Activated CD8-positive, alpha-beta memory T cell treated with anti-CD3 and anti-CD28 coated beads for 1 hour (primary cell): ENCODE measurements around the gene ANKRD24.
"Not testable (repeated sequence)": the region's sequence is repeated elsewhere in the genome, so short reads cannot be mapped to it uniquely, and the experiment has no call there.

Experiments used
- DNase-seq, 2 donors: peaks; one replicate each; pipeline ENCODE4 v3.0.0-alpha.2; 2020; ENCODE audit warnings: low read depth in 1 of 2; ENCODE audit errors: extremely low read depth in 1 of 2

ANKRD24 gene

DNA sequence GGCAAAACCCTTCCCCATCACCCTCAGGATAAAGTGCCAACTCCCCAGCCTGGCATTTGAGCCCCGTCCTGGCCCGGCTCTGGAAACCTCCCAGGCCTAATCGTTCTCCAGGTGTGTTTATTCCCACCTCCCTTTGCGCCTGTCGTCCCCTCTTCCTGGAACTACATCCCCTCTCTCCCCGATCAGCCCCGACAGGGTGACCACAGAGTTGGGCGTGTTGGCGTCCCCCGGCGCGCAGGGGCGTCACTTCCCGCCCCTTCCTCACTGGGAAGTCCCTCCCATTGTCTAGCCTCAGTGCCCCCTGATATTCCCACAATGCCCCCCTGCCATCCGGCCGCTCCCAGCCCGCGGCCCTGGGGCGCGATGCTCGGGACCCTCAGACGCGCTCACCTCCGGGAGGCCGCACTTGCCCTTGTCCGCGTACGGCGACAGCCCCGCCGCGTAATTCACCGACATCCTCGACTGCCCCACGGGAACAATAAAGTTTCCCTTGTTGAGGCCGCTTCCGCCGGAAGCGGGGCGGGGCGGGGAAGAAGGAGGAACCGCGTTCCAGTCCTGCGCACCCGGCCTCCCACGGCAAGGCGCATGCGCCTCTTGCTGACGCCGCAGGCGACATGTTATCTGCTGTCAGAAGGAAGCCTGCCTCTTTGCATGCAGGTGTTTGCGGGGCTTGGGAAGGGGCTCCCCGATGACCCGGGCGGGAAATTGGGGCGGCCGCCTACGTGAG is at the start of gene ANKRD24, which contains the start of gene SIRT6:
ANKRD24 (plus strand) TSS at position 606 of the 727 bp plus-strand sequence. CDS start 3,737 bp downstream, outside the sequence.
SIRT6 (minus strand) TSS at position 480 of the 727 bp plus-strand sequence; CDS start at position 456, 24 bp downstream.
- DNase-seq, result peak; percentile 85 to 97

DNA sequence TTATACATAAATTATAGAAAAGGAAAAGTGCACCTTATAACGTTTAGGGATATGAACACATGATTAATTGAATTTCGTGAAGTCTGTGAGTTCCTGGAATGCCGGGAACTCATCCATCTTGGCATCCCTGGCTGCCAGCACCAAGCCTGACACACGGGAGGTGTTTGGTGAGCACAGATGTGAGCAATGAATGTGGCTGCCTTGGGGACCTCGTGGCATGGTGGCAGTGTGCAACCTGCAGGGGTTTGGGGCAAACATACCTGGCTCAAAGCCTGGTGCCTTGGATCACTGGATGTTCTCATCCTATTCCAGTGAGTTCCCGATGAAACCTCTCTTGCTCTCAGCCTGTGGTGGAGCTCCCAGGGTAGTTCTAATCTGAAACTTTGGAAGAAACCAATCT is 48.1 kb upstream of the ANKRD24 start:
- DNase-seq, result no peak

DNA sequence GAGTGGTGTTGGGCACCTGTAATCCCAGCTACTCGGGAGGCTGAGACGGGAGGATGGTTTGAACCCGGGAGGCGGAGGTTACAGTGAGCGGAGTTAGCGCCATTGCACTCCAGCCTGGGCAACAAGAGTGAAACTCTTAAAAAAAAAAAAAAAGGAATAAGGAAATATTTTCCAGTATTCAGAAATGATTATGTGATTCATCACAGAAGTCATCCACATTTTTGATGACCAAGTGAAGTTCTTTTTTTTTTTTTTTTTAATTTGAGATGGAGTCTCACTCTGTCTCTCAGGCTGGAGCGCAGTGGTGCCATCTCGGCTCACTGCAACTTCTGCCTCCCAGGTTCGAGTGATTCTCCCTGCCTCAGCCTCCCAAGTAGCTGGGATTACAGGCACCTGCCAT is 47.1 kb upstream of the ANKRD24 start:
- DNase-seq, result not testable (repeated sequence)

DNA sequence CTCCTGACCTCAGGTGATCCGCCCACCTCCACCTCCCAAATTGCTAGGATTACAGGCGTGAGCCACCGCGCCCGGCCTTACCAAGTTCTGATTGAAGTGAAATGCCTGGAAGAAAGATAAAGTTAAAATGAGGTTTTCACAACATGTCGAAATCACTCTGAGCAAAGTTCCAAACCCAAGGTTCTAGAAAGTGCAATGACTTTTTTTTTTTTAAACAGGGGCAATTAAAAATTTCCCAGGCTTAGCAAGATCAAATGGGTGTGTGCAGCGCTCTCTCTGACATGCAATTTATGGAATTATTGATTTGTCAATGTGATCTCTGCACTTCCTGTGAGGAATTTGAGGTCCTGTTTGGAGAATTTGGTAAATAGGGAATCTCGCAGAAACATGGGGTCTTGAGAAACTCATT is 45.8 kb upstream of the ANKRD24 start:
- no peak for DNase-seq

DNA sequence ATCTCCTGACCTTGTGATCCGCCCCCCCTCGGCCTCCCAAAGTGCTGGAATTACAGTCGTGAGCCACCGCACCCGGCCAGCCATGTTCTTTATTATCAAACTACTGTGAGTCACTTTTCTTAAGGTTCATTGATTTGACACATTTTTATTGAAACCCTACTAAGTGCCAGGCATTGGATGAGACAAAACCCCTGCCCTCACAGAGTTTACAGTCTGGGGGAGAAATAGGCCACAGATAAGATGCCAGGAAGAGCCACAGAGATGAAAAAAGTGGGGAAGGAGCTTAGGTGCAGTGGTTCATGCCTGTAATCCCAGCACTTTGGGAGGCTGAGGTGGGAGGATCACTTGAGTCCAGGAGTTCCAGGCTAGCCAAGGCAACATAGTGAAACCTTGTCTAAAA is 44.0 kb upstream of the ANKRD24 start:
- DNase-seq, result no peak

DNA sequence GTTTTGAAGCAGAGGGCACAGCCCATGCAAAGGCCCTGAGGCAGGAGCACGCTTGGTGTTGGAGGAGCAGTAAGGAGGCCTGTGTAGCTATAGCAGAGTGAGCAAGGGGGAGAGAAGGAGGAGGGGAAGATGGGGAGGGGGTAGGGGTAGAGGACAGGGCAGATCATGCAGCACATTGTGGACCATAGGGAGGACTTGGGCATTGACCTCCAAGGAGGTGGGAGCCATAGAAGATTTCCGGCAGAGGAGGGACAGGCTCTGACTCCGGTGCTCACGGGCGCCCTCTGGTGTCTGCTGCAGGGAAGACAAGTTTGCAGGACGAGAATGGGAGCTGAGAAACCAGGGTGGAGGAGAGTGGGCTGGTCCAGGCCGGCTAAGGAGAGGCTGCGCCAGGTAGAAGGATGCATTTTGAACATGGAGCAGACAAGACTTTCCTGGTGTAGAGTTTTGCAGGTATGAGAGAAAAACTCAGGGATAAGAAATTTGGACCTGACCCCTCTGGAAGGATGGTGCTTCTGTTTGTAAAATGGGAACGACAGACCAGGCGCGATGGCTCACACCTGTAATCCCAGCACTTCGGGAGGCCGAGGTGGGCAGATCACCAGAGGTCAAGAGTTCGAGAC is 42.8 kb upstream of the ANKRD24 start:
- DNase-seq, result peak; percentile 70 to 82

DNA sequence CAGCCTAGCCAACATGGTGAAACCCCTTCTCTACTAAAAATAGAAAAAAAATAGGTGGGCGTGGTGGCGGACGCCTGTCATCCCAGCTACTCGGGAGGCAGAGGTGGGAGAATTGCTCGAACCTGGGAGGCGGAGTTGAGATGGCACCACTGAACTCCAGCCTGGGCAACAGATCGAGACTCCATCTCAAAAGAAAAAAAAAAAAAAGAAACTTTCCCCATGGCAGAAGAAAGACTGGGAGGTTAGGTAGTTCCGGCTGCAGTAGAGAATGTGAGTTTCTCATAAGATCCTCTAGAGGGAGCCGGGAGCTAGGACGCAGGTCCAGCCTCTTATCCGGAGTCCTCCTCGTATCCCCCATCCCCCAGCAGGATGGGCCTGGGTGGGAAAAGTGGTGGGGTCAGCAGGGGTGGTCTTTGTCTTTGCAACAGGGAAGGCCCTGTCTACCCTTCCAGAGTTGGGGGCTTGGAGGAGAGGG is 42.2 kb upstream of the ANKRD24 start:
- DNase-seq, result no peak

DNA sequence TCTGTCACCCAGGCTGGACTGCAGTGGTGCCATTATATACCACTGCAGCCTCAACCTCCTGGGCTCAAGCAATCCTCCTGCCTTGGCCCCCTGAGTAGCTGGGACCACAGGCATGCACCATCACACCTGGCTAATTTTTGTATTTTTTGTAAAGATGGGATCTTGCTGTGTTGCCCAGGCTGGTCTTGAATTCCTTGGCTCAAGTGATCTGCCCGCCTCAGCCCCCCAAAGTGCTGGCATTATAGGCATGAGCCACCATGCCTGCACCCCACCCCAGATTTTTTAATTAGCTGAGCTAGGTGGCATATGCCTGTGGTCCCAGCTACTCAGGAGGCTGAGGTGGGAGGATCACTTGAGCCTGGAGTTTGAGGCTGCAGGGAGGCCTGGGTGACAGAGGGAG is 39.6 kb upstream of the ANKRD24 start:
- not testable (repeated sequence) for DNase-seq

DNA sequence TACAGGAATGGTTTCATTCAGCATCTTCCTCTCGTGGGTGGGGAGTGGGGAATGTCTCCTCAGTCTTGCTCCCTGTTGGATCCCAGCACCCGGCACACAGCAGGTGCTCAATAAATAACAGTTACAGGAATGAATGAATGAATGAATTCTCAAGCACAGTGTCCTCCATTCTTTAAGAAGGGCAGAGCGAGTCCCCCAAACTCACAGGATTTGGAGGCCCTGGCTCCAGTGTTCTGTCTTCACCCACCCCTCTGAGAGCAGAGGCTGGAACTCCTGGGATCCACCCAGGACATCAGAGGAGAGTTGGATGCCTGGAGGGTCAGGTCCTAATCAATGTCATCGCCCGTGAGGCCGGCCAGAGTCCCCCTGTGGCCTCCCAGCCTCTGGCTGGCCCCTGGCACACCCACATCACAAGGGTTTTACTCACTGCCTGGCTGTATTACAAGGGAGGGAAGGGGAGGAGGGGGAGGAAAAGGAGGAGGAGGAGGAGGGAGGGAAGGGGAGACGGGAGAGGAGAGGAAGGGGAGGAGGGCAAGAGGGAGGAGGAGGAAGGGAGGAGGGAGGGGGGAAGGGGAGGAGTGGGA is 37.7 kb upstream of the ANKRD24 start:
- no peak for DNase-seq

DNA sequence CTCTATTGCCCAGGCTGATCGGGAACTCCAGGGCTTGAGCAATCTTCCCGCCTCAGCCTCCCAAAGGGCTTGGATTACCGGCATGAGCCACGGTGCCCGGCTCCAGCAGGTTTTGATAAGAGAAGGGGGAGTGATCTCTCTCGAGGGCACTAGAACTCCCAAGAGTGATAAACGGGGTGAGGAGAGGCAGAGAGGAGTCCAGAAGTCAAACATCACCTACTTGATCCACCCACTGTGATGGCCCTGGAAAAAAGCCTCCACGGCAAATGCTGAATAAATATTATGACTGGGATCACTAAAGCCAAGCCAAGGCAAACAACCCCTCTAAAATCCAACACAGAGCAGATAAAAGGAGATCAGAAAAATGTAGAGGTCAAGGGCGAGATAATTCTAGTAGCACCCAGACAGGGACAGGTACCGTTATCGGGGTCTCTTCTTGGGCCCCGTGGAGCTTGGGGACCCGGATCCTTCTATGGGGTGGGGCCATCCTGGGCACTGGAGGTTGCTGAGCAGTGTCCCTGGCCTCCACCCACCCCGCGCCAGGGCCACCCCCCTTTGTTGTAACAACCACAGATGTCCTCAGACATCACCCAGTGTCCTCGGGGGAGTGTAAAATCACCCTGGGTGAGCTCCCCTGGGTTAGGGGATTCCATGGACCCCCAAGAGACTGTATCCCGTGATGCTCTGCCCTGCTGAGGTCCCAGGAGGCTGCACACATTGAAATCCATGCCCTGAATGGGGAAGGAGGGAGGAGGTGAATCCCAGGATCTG is 32.8 kb upstream of the ANKRD24 start:
- DNase-seq, result no peak

DNA sequence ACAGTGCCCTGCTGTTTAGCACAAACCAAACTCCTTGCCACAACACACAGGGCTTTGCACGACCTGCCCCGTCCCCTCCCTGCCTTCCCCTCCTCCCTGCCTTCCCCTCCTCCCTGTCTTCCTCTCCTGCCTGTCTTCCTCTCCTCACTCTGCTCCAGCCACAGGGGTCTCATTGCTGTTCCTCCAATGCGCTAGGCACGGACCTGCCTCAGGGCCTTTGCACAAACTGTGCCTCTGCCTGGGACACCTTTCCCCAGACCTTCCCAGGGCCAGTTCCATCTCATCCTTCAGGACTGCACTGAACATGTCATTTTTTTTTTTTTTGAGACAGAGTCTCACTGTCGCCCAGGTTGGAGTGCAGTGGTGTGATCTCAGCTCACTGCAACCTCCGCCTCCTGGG is 30.9 kb upstream of the ANKRD24 start:
- no peak for DNase-seq

DNA sequence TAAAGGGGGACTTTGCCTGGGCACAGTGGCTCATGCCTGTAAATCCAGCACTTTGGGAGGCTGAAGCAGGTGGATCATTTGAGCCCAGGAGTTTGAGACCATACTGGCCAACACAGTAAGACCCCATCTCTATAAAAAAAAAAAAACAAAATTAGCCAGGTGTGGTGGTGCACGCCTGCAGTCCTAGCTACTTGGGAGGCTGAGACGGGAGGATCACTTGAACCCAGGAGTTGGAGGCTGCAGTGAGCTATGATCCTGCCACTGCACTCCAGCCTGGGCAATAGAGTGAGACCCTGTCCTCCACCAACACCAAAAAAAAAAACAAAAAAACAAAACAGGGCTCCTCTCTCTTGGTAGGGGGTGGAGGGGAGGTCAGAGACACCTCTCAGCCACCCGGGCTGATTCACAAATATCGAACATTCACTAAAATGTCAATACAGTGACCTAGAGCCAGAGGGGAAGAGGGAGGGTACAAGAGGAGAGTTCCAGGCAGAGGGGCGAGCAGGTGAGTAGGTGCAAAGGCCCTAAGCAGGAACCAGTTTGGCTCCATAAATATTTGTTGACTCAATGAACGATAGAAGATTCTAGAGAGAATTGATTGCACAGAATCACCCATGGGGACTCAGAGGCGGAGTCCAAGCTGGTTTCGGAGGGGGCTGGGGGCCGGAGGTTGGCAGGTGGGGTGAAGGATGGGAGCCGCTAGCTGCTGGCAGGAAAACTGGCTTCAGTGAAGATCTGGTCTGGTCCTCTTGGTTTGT is 30.1 kb upstream of the ANKRD24 start:
- DNase-seq, result no peak

DNA sequence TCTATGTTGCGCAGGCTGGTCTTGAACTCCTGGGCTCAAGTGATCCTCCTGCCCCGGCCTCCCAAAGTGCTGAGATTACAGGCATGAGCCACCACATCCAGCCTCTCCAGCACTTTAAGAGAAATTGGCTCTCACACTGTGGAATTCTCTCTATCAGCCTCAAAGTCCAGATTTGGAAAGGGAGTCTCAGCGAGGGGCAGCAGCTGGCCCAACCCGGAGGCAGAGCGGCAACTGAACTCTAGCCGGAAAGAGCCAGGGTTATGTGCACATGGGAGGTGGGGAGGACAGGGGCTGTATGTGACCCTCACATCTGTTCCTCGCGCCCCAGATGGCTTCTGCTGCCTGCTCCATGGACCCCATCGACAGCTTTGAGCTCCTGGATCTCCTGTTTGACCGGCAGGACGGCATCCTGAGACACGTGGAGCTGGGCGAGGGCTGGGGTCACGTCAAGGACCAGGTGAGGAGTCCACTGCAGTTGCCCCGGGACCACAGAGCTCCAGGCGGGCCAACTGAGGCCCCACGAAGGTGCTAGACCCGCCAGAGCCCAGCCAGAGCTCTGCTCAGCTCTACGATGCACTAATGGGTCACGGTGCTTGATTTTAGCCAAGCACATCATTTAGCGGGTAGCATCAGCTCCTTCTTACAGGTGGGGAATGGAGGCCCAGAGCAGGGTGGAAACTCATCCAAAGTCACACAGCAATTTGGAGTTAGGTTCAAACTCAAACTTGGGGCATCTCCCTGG is 27.7 kb upstream of the ANKRD24 start:
- no peak for DNase-seq

DNA sequence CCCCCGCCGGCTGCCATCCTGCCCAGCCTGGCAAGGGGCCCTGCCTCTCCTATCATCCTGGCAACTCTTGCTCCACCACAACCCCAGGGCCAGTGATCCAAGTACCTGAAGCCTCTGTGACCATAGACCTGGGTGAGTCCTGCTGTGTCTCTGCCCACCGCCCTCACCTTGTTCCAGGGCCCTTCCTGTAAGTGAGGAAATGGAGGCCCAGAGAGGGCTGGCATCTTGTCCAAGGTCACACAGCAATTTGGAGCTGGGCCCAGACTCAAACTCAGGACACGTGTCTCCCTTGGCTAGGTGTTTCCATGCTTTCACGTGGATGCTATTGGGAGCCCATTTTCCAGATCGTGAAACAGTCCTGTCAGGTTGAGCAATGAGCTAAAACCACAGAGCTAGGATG is 25.3 kb upstream of the ANKRD24 start:
- DNase-seq, result no peak

DNA sequence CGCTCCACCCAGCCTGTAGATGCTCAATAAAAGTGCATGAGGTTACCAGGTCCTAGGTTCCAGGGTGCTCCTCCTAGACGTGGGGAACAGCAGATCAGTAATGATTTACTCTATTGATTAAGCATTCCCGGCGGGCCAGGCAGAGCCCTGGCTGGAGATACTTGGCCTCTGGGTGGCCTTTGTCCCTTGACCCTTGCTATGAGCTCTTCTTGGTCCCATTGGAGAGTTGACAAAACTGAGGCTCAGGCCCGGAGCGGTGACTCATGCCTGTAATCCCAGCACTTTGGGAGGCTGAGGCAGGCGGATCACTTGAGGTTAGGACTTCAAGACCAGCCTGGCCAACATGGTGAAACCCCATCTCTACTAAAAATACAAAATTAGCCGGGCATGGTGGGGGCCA is 24.5 kb upstream of the ANKRD24 start:
- not testable (repeated sequence) for DNase-seq

DNA sequence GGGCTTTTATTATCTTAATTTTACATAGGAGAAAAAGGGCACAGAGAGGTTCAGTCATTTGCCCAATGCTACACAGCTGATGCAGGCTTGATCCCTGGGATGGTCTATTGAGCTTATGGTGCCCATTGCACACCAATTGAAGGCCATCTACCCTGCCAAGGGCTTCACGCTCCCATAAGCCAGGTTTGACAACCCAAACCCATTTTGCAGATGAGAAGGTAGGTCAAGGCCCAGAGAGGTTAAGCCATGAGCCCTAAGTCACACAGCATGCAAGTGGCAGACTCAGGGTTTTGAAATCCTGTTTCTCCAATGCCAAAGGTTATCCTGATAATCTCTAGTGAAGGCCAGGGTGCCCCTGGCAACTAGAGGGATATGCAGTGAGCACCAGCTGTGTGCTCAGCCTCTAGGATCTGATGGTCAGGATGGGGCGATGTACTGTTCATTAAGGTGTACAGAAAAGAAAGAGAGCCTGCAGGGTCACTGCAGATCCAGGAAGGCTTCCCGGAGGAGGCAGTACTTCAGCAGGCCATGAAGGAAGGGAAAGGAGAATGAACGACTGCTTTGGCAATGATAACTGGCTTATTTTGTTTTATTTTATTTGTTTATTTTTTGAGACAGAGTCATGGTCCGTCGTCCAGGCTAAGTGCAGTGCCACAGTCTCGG is 20.9 kb upstream of the ANKRD24 start:
- no peak for DNase-seq

DNA sequence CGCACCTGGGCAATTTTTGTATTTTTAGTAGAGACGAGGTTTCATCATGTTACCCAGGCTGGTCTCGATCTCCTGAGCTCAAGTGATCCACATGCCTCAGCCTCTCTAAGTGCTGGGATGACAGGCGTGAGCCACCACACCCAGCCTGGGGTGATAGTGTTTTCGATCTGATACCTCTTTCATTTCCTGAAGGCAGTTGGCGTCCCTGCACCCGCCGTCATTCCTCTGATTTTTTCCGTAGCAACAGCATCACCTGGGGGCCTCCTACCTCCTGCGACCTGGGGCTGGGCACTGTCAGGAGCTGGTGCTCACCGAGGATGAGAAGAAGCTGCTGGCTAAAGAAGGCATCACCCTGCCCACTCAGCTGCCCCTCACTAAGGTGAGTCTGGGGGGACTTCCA is 18.2 kb upstream of the ANKRD24 start:
- DNase-seq, result no peak

DNA sequence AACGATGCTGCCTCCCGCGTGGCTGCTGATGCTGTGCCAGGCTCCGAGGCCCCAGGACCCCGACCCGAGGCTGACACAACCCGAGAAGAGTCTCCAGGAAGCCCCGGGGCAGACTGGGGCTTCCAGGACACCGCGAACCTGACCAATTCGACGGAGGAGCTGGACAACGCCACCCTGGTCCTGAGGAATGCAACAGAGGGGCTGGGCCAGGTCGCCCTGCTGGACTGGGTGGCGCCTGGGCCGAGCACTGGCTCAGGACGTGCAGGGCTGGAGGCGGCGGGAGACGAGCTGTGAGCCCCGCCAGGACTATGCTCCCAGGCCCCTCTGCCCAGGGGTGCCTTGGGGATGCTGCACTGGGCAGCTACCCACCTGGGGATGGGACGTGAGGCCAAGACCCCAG is 10.8 kb upstream of the ANKRD24 start:
- no peak for DNase-seq

DNA sequence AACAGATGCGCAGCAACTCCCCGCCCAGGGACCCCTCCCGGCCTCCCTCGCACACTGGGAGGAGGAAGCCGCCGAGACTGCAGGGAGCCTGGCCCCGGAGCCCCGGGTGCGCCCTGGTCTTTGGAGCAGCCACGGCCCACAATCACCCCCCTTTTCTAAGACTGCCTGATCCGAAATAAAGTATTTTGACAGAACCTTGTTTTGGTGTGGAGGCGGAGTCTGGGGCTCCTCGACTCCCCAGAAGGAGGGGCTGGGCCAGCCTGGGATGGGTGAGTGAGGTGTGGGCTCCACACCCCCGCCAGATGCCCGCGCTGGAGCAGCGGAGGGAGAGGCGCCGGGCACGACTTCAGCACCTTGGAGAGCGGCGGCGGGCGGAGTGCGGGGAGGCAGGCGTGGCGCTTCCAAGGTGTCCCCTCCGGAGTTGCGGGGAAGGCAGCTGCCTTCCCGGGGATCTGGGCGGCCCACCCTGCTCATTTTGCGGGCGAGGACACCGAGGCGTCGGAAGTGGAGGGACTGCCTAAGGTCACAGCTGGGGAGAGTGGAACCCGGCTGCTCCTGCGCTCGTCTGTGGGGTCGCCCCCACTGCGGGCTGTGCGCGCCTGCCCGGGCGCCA is 9.5 kb upstream of the ANKRD24 start:
- DNase-seq, result peak in 1 of 2 donors; percentile 52
